Measurements from ENCODE around the gene SYNE1. TPM values are rescaled to one million over a fixed set of nuclear protein-coding genes. Genes with fewer than 3 reads are reported as not detected.

The SYNE1 gene
- total and polyA plus RNA-seq, 10 donors: 27.8 to 336 (median 247) TPM

DNA sequence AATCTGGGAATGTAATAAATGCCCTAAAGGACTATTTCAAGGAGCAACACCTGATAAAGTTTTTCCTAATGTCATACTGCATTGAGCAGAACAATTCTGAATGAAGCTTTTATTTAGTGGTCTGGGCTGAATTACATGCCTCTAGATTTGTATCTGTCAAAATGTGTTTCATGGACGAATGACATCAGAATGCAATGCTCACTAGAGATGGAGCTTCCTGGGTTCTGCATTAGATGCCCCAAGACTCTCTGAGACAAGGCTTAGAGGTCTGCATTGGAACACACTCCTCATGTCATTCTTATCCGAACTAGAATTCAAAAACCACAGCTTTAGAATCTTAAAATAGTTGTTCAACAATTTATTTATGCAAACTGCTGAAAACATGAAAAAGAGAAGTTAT lies 62.0 kb downstream of the SYNE1 start:
- Histone ChIP-seq H3K9me3 (no peaks in the 10 kb centered on the region), H3K4me3 (peak overlapping the region in 1 of 8 donors; percentile 11), H3K27ac (peak overlapping the region in 7 of 8 donors; percentile 58 to 84 (median 69)), H3K4me1 (peaks cover 0 to 53% (median 27%) of the 10 kb centered on the region in 6 donors), H3K36me3 (no peaks in the 10 kb centered on the region), H3K27me3 (replicated peaks in 1 of 7) (no peaks in the 10 kb centered on the region)
- TF ChIP-seq POLR2A (IDR thresholded peaks at IDR 0.05) (no peak), POLR2AphosphoS5 (IDR thresholded peaks at IDR 0.05) (no peak)
- TF ChIP-seq, protein P1, sequence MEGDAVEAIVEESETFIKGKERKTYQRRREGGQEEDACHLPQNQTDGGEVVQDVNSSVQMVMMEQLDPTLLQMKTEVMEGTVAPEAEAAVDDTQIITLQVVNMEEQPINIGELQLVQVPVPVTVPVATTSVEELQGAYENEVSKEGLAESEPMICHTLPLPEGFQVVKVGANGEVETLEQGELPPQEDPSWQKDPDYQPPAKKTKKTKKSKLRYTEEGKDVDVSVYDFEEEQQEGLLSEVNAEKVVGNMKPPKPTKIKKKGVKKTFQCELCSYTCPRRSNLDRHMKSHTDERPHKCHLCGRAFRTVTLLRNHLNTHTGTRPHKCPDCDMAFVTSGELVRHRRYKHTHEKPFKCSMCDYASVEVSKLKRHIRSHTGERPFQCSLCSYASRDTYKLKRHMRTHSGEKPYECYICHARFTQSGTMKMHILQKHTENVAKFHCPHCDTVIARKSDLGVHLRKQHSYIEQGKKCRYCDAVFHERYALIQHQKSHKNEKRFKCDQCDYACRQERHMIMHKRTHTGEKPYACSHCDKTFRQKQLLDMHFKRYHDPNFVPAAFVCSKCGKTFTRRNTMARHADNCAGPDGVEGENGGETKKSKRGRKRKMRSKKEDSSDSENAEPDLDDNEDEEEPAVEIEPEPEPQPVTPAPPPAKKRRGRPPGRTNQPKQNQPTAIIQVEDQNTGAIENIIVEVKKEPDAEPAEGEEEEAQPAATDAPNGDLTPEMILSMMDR (IDR thresholded peaks at IDR 0.05 in 8 of 11, conservative IDR thresholded peaks at IDR 0.05 in 3 of 11): no peak
- WGBS, 5 donors: 47 to 74% (median 63%) methylated on average over 2 of the region's 2 CpGs
- DNase-seq: no peak
- intact Hi-C loops (cut with DNase I; ENCODE audit: low total_unique reads): no loop called here

DNA sequence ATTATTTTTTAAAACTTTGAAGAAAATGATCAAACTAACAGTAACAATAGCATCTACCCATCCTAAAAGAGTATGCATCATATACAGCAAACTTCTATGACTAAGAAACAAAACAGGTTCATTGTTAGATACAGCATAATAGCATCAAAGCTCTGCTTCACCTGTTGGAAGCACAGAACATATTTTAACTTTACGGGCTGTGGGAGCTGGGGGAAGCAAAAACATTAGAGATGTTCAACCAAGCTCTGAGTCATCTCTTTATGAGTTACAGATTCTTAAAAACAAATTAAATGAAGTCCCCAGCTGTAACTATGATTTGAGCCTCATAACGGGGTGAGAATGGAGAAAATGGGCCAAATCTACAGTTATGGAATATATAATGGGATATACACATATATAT lies 63.4 kb downstream of the SYNE1 start:
- 87 to 98% (median 95%) methylated on average over 2 of the region's 2 CpGs for WGBS, 5 donors
- peak overlapping the region in 1 of 8 donors; percentile 84 for H3K27ac ChIP-seq
- DNase-seq: no peak
- no peaks in the 10 kb centered on the region for H3K9me3 ChIP-seq
- peaks cover 0 to 53% (median 27%) of the 10 kb centered on the region in 6 donors for H3K4me1 ChIP-seq
- intact Hi-C loops (cut with DNase I; ENCODE audit: low total_unique reads): no loop called here
- H3K4me3 ChIP-seq: no peak overlapping the region
- H3K27me3 ChIP-seq (replicated peaks in 1 of 7): no peaks in the 10 kb centered on the region
- TF ChIP-seq POLR2A (IDR thresholded peaks at IDR 0.05): no peak
- TF ChIP-seq POLR2AphosphoS5 (IDR thresholded peaks at IDR 0.05): no peak
- TF ChIP-seq, protein P1 (IDR thresholded peaks at IDR 0.05 in 8 of 11, conservative IDR thresholded peaks at IDR 0.05 in 3 of 11): no peak
- H3K36me3 ChIP-seq: no peaks in the 10 kb centered on the region

DNA sequence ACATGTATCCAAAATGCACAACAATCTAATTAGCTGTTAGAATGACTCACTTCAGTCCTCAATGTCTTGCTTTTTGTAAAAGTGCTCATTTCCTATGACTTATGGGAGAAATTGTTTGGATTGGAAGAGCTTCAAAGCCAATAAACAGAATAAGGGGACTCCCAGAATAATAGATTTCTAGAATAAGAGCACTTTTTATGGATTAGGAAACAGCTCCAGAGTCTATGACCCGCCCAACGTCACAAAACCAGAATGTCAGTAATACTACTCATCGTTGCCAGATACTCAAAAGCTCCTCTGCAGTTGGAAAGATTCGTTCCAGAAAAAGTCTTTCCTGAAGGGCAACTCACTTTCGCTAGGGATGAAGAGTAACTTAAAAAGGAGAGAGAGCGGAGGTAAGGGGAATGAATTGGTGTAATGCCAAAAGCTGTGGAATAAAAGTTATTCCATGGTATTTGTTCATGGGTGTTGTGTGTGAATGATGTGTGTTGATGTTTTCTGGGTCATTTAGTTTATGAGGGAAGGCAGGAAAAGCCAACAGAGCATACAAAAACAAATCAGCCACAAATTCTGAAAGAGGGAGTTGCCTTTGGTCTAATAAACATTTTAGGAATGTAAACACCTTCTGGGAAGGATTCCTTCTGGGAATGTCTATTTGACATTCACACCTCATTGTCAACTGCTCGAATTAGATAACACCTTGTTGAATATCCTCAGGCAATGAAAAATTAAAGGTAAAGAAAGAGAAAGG lies 64.6 kb downstream of the SYNE1 start:
- Histone ChIP-seq H3K9me3 (no peaks in the 10 kb centered on the region), H3K4me3 (no peak overlapping the region), H3K36me3 (no peaks in the 10 kb centered on the region), H3K27me3 (replicated peaks in 1 of 7) (no peaks in the 10 kb centered on the region), H3K27ac (peak overlapping the region in 2 of 8 donors; percentile 5 to 9), H3K4me1 (peaks cover 0 to 52% (median 27%) of the 10 kb centered on the region in 6 donors)
- TF ChIP-seq POLR2A (IDR thresholded peaks at IDR 0.05) (no peak), POLR2AphosphoS5 (IDR thresholded peaks at IDR 0.05) (no peak)
- TF ChIP-seq, protein P1 (IDR thresholded peaks at IDR 0.05 in 8 of 11, conservative IDR thresholded peaks at IDR 0.05 in 3 of 11): no peak
- 71 to 89% (median 86%) methylated on average over 7 of the region's 7 CpGs for WGBS, 5 donors
- intact Hi-C loops (cut with DNase I; ENCODE audit: low total_unique reads): no loop called here
- DNase-seq: no peak

DNA sequence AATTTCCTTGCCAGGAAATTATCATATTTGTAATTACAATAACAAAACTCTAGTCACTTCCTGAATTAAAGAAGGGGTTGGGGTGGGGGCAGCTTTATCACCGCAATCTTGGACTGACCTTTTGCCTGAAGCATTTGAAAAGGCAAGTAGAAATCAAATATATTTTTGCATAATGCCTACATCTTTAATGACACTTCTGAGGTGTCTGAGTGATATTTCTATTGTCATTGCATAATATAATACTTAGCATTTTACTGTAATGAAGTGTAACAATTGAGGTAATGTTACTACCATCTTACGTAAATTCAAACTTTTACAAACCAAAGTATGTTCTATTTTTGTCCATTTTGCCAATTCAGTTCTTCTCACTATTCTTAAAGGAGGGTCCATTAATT lies 65.2 kb downstream of the SYNE1 start:
- Histone ChIP-seq H3K27ac (peak overlapping the region in 2 of 8 donors; percentile 9 to 12), H3K27me3 (replicated peaks in 1 of 7) (no peaks in the 10 kb centered on the region), H3K36me3 (no peaks in the 10 kb centered on the region), H3K4me1 (peaks cover 0 to 51% (median 27%) of the 10 kb centered on the region in 6 donors), H3K4me3 (no peak overlapping the region), H3K9me3 (no peaks in the 10 kb centered on the region)
- no peak for DNase-seq
- WGBS, 5 donors: 67 to 77% (median 73%) methylated on average over 2 of the region's 2 CpGs
- TF ChIP-seq POLR2A (IDR thresholded peaks at IDR 0.05): no peak
- no peak for TF ChIP-seq POLR2AphosphoS5 (IDR thresholded peaks at IDR 0.05)
- TF ChIP-seq, protein P1 (IDR thresholded peaks at IDR 0.05 in 8 of 11, conservative IDR thresholded peaks at IDR 0.05 in 3 of 11): no peak
- intact Hi-C loops (cut with DNase I; ENCODE audit: low total_unique reads): no loop called here
